Stimulated activated naive B cell treated with anti-CD40 and anti-IgM and Interleukin-4, amounts not matched to agents 10 μg/mL and 1 μg/mL and 100 μg/mL, for 72 hours (primary cell): Measurements from ENCODE around the gene MARCHF6.
"Not testable (repeated sequence)": the region's sequence is repeated elsewhere in the genome, so short reads cannot be mapped to it uniquely, and the experiment has no call there.

ENCODE experiments used
- ATAC-seq, 2 donors: fragments of 150-1000 bp; cut with Tn5 transposase; replicated peaks; 2 replicates each; pipeline ENCODE4 v1.10.0; 2021; ENCODE audit warnings: moderate library complexity in 1 of 2
- DNase-seq: peaks from one replicate; pipeline ENCODE4 v3.0.0; 2021
- H3K27ac Mint-ChIP-seq: one replicate; pipeline ENCODE4 v1.8.0; 2022; ENCODE audit warnings: mild to moderate bottlenecking, mixed read lengths
- H3K27me3 Mint-ChIP-seq, 2 donors: one replicate each; pipeline ENCODE4 v1.8.0; 2022; ENCODE audit warnings: mixed read lengths in 2 of 2
- H3K36me3 Mint-ChIP-seq, 2 donors: one replicate each; pipeline ENCODE4 v1.8.0; 2022; ENCODE audit warnings: mixed read lengths in 2 of 2, mild to moderate bottlenecking in 1 of 2
- H3K4me1 Mint-ChIP-seq, 2 donors: one replicate each; pipeline ENCODE4 v1.8.0; 2022; ENCODE audit warnings: mixed read lengths in 2 of 2, mild to moderate bottlenecking in 1 of 2
- H3K4me3 Mint-ChIP-seq, 2 donors: one replicate each; pipeline ENCODE4 v1.8.0; 2022; ENCODE audit warnings: mild to moderate bottlenecking in 2 of 2, mixed read lengths in 2 of 2, moderate library complexity in 1 of 2
- H3K9me3 Mint-ChIP-seq, 2 donors: one replicate each; pipeline ENCODE4 v1.8.0; 2022; ENCODE audit warnings: mixed read lengths in 2 of 2, mild to moderate bottlenecking in 1 of 2

Gene MARCHF6

GRCh38 chr5:10332301-10332700 is 21.2 kb upstream of the MARCHF6 start:
- peaks cover 38 to 54% of the 10 kb centered on the region in 2 donors for H3K27me3 Mint-ChIP-seq
- no peak overlapping the region for H3K27ac Mint-ChIP-seq
- ATAC-seq = no peak
- no peak for DNase-seq
- no peaks in the 10 kb centered on the region for H3K9me3 Mint-ChIP-seq
- H3K4me1 Mint-ChIP-seq = peaks cover 5 to 10% of the 10 kb centered on the region in 2 donors
- H3K36me3 Mint-ChIP-seq = peaks cover 2 to 3% of the 10 kb centered on the region in 2 donors
- peak overlapping the region in 1 of 2 donors; percentile 22 for H3K4me3 Mint-ChIP-seq

- Mint-ChIP-seq H3K27ac (peak overlapping the region; percentile 89), H3K4me3 (peak overlapping the region; percentile 86 to 90), H3K4me1 (peaks cover 5 to 10% of the 10 kb centered on the region in 2 donors), H3K36me3 (peaks cover 2 to 3% of the 10 kb centered on the region in 2 donors), H3K27me3 (peaks cover 38 to 54% of the 10 kb centered on the region in 2 donors), H3K9me3 (no peaks in the 10 kb centered on the region)
- no peak for DNase-seq
- ATAC-seq = peak; percentile 69 to 76
These were observed 20.1 kb upstream of the MARCHF6 start for GRCh38 chr5:10333154-10334006.

DNA sequence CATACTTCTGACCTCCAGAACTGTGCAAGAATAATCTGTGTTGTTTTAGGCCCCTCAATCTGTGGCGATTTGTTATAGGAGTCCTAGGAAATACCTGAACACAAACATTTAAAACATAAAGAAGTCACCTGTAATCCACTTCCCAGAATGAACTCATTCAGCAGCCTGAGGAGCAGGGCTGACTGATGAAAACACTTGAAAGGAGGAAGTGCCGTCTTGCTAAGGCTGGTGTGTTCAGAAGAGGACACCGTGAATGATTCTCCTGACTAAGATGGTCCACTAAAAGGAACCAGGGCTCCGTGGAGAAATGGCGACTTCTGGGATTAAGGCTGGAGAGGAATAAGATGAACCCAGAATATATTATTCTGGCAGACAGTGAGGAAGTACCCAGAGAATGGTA is 18.7 kb upstream of the MARCHF6 start:
- Mint-ChIP-seq H3K36me3 (peaks cover 2 to 3% of the 10 kb centered on the region in 2 donors), H3K4me3 (no peak overlapping the region), H3K27me3 (peaks cover 38 to 54% of the 10 kb centered on the region in 2 donors), H3K9me3 (no peaks in the 10 kb centered on the region), H3K4me1 (peaks cover 5 to 10% of the 10 kb centered on the region in 2 donors), H3K27ac (no peak overlapping the region)
- ATAC-seq = no peak
- no peak for DNase-seq

- H3K27ac Mint-ChIP-seq = no peak overlapping the region
- peaks cover 2 to 3% of the 10 kb centered on the region in 2 donors for H3K36me3 Mint-ChIP-seq
- H3K4me3 Mint-ChIP-seq = no peak overlapping the region
- H3K4me1 Mint-ChIP-seq = peaks cover 5 to 10% of the 10 kb centered on the region in 2 donors
- DNase-seq = no peak
- H3K27me3 Mint-ChIP-seq = peaks cover 32 to 44% of the 10 kb centered on the region in 2 donors
- H3K9me3 Mint-ChIP-seq = no peaks in the 10 kb centered on the region
- ATAC-seq = no peak
These were observed 17.6 kb upstream of the MARCHF6 start for GRCh38 chr5:10335711-10336470.

GRCh38 chr5:10337107-10337506 is 16.4 kb upstream of the MARCHF6 start:
- H3K36me3 Mint-ChIP-seq = peaks cover 2 to 3% of the 10 kb centered on the region in 2 donors
- peaks cover 20 to 32% of the 10 kb centered on the region in 2 donors for H3K27me3 Mint-ChIP-seq
- no peaks in the 10 kb centered on the region for H3K9me3 Mint-ChIP-seq
- no peak overlapping the region for H3K4me3 Mint-ChIP-seq
- no peak overlapping the region for H3K27ac Mint-ChIP-seq
- peaks cover 5 to 10% of the 10 kb centered on the region in 2 donors for H3K4me1 Mint-ChIP-seq
- DNase-seq (no peak), ATAC-seq (no peak)

GRCh38 chr5:10337986-10338385 is 15.5 kb upstream of the MARCHF6 start:
- DNase-seq (no peak), ATAC-seq (no peak)
- H3K27ac Mint-ChIP-seq = no peak overlapping the region
- H3K36me3 Mint-ChIP-seq = peaks cover 2 to 3% of the 10 kb centered on the region in 2 donors
- peaks cover 5 to 7% of the 10 kb centered on the region in 2 donors for H3K4me1 Mint-ChIP-seq
- H3K27me3 Mint-ChIP-seq = peaks cover 16 to 24% of the 10 kb centered on the region in 2 donors
- no peak overlapping the region for H3K4me3 Mint-ChIP-seq
- no peaks in the 10 kb centered on the region for H3K9me3 Mint-ChIP-seq

GRCh38 chr5:10338686-10339057 is 14.8 kb upstream of the MARCHF6 start:
- DNase-seq = no peak
- no peaks in the 10 kb centered on the region for H3K9me3 Mint-ChIP-seq
- no peak overlapping the region for H3K4me3 Mint-ChIP-seq
- no peak overlapping the region for H3K27ac Mint-ChIP-seq
- H3K36me3 Mint-ChIP-seq = no peaks in the 10 kb centered on the region
- peaks cover 9 to 17% of the 10 kb centered on the region in 2 donors for H3K27me3 Mint-ChIP-seq
- no peak for ATAC-seq
- H3K4me1 Mint-ChIP-seq = peaks cover 0 to under 1% of the 10 kb centered on the region in 2 donors

DNA sequence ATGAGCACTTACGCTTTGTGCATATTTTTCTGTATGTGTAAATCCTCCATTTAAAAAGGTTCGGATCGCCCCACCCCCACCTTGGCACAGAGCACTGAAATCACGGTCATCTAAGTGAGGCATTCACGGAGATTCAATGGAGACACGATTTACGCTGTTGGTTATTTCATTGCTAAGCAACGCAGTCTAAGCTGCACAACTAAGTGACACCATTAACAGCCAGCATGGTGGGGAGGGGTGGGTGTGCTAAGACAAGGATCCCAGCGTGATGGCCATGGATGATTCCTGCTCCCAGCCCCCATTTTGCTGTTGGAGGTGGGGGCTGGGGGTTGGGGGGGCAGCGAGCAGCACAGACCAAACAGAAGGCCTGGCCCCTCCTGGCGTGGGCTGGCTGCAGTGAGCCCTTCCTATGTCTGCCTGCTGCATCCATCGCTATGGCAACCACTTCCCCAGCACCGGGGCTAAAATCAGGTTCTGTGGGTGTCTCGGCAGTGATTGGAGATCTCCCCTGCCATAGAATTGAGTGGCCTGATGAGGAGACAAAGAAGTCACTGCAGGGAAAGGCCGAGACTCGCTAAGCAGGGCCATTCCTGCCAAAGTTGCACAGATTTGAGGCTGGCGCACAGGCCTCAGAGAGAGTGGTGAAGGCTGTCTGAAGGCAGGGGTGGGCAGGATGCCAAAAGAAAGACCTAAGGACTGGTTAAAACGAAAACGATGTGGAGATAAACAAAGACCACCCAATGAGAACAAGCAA is 14.3 kb upstream of the MARCHF6 start:
- no peak overlapping the region for H3K27ac Mint-ChIP-seq

DNA sequence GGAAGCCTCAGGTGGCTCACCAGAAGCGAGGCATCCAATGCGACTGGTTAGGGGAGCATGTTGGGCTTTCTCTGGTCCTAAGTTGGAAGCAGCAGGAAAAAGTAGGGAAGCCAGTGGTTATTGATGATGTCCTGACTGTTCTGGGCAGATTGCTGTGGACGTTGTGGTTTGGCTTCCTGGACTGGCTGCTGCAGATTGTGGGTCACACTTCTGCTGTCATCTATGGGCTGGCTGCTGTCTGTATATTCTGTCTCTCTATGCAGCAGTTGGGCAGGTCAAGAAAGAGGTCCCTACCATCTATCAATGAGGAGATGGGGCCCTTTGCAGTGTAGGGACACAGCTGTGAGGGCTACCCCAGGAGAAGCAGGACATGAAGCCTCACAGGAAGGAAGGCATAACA is 13.5 kb upstream of the MARCHF6 start:
- no peak for ATAC-seq

More for the DNA sequence above, 14.3 kb upstream of the MARCHF6 start:
- DNase-seq (no peak), ATAC-seq (no peak)
- Mint-ChIP-seq H3K27me3 (peaks cover 9 to 15% of the 10 kb centered on the region in 2 donors), H3K36me3 (no peaks in the 10 kb centered on the region), H3K9me3 (no peaks in the 10 kb centered on the region), H3K4me3 (no peak overlapping the region), H3K4me1 (no peaks in the 10 kb centered on the region)

GRCh38 chr5:10343486-10343885 is 10.0 kb upstream of the MARCHF6 start:
- ATAC-seq (no peak), DNase-seq (no peak)
- Mint-ChIP-seq H3K4me3 (no peak overlapping the region), H3K27ac (no peak overlapping the region), H3K9me3 (no peaks in the 10 kb centered on the region), H3K4me1 (no peaks in the 10 kb centered on the region), H3K36me3 (no peaks in the 10 kb centered on the region), H3K27me3 (no peaks in the 10 kb centered on the region)

More for the DNA sequence above, 13.5 kb upstream of the MARCHF6 start:
- no peaks in the 10 kb centered on the region for H3K9me3 Mint-ChIP-seq
- H3K4me3 Mint-ChIP-seq = no peak overlapping the region
- H3K27me3 Mint-ChIP-seq = peaks cover 2 to 8% of the 10 kb centered on the region in 2 donors
- no peaks in the 10 kb centered on the region for H3K4me1 Mint-ChIP-seq
- H3K27ac Mint-ChIP-seq = no peak overlapping the region
- no peaks in the 10 kb centered on the region for H3K36me3 Mint-ChIP-seq
- DNase-seq = no peak

DNA sequence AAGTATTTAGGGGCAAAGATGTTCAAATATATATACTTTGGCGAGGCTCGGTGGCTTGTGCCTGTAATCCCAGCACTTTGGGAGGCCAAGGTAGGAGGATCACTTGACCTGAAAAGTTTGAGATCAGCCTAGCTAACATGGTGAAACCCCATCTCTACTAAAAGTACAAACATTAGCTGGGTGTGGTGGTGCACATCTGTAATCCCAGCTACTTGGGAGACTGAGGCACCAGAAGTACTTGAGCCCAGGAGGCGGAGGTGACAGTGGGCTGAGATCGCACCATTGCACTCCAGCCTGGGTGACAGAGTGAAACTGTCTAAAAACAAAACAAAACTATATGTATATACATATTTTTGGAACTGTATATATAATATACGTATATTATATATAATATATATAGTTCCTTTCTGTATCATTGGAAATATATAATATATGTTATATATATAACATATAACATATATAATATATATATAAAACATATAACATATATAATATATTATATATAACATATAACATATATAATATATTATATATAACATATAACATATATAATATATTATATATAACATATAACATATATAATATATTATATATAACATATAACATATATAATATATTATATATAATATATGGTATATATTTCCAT is 8.9 kb upstream of the MARCHF6 start:
- H3K36me3 Mint-ChIP-seq, H3K27me3 Mint-ChIP-seq, H3K27ac Mint-ChIP-seq, H3K9me3 Mint-ChIP-seq, H3K4me3 Mint-ChIP-seq, ATAC-seq, H3K4me1 Mint-ChIP-seq, DNase-seq: not testable (repeated sequence)

DNA sequence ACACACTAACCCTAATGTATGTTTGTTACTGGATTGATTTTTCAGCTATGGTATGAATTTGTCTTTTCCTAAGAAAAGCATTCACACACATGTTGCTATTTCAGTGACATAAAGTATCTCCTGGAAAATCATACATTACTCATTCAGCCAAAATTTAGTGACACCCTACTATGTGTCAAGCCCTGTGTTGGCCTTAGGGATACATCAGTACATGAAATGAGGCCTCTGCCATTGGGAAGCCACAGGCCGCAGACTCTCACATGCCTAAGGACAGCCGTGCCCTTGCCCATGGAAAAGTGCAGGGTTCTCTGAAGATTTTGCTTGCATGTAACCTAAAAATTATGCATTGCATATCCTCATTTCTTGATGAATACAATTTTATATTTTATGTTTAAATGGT is 5.2 kb upstream of the MARCHF6 start:
- DNase-seq = no peak
- Mint-ChIP-seq H3K4me1 (peaks cover 6 to 12% of the 10 kb centered on the region in 2 donors), H3K9me3 (no peaks in the 10 kb centered on the region), H3K27me3 (no peaks in the 10 kb centered on the region), H3K36me3 (no peaks in the 10 kb centered on the region), H3K4me3 (no peak overlapping the region), H3K27ac (no peak overlapping the region)
- ATAC-seq = no peak

GRCh38 chr5:10351199-10351905 is 2.1 kb upstream of the MARCHF6 start:
- H3K4me3 Mint-ChIP-seq = no peak overlapping the region
- ATAC-seq = no peak
- no peak for DNase-seq
- peaks cover 6 to 17% of the 10 kb centered on the region in 2 donors for H3K4me1 Mint-ChIP-seq
- no peak overlapping the region for H3K27ac Mint-ChIP-seq
- peaks cover 0 to 5% of the 10 kb centered on the region in 2 donors for H3K36me3 Mint-ChIP-seq
- no peaks in the 10 kb centered on the region for H3K27me3 Mint-ChIP-seq
- no peaks in the 10 kb centered on the region for H3K9me3 Mint-ChIP-seq
